ELR (cell line): ENCODE data around the gene GLCE.

Source experiments
- DNase-seq: peaks from one replicate; pipeline ENCODE4 v3.0.0-alpha.2; 2015; ENCODE audit warnings: low read depth

Gene GLCE

DNA sequence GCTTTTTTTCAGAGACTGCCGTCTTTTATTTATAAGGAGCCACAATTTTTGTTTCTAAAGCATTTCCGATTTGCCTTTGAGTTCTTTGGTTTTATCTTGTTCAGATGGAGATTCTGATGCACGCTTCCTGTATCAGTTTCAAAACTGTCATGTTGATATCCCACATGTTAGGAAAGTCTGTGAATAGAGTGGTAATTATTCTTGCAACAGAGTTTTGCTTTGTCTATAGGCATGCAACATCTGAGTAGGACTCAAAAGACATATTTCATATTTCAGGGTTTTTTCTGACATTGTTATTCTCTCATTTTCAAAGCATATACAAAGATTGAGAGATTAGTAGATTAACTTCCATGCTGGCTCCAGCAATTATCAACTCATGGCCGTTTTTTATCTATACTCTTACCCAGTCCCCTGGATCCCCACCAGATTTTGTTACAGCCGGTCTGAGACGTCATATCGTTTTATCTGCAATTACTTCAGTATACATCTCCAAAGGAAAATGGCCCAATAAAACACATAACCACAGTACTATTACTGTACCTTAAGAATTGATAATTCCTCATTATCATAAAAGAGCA lies 160.6 kb downstream of the GLCE start:
- DNase-seq = no peak
